ENCODE results near the gene LPIN1. TPM values are rescaled to one million over a fixed set of nuclear protein-coding genes. Genes with fewer than 3 reads are reported as not detected.
A peak's percentile ranks its signal among the peaks of the same experiment; 100 is the strongest.

Gene LPIN1
- total and polyA plus RNA-seq, 2 of the 13 experiments (the other 11 are each of a cell fraction or from before 2014, with no cell fraction given), result 9.7 to 19.4 TPM

GRCh38 chr2:11738589-11739436, 7.6 kb upstream of the LPIN1 start (continued):
- no peak for TF ChIP-seq USF2 (IDR thresholded peaks at IDR 0.05; ENCODE audit: low read depth, low read length)
- TF ChIP-seq USF2 (CRISPR knock-in tag; IDR thresholded peaks at IDR 0.05; ENCODE audit: borderline replicate concordance), result no peak
- no peak for TF ChIP-seq BRD4 (CRISPR knock-in tag; IDR thresholded peaks at IDR 0.05)
- TF ChIP-seq SRF (IDR thresholded peaks at IDR 0.05; ENCODE audit: low read depth, low read length), result no peak
- peak; percentile 19 for TF ChIP-seq ZEB1 (IDR thresholded peaks at IDR 0.05; ENCODE audit: insufficient replicate concordance, low read depth)
- no peak for TF ChIP-seq ZSCAN20 (CRISPR knock-in tag; IDR thresholded peaks at IDR 0.05; ENCODE audit: borderline replicate concordance)
- no peak for TF ChIP-seq ISL2 (CRISPR knock-in tag; IDR thresholded peaks at IDR 0.05)
- no peak for TF ChIP-seq SSRP1 (CRISPR knock-in tag; IDR thresholded peaks at IDR 0.05)
- TF ChIP-seq GMEB1 (CRISPR knock-in tag; IDR thresholded peaks at IDR 0.05; ENCODE audit: borderline replicate concordance), result no peak
- TF ChIP-seq ZNF562 (CRISPR knock-in tag; IDR thresholded peaks at IDR 0.05; ENCODE audit: borderline replicate concordance), result no peak
- TF ChIP-seq PCBP1 (IDR thresholded peaks at IDR 0.05; ENCODE audit: borderline replicate concordance, low read depth, low read length), result no peak
- no peak for TF ChIP-seq ESRRA (CRISPR knock-in tag; IDR thresholded peaks at IDR 0.05; ENCODE audit: low read depth)
- TF ChIP-seq ZNF331 (CRISPR knock-in tag; IDR thresholded peaks at IDR 0.05), result no peak
- TF ChIP-seq SNRNP70 (IDR thresholded peaks at IDR 0.05; ENCODE audit: low read depth, low read length), result no peak
- no peak for TF ChIP-seq ZNF879 (CRISPR knock-in tag; IDR thresholded peaks at IDR 0.05)
- TF ChIP-seq, protein P1, sequence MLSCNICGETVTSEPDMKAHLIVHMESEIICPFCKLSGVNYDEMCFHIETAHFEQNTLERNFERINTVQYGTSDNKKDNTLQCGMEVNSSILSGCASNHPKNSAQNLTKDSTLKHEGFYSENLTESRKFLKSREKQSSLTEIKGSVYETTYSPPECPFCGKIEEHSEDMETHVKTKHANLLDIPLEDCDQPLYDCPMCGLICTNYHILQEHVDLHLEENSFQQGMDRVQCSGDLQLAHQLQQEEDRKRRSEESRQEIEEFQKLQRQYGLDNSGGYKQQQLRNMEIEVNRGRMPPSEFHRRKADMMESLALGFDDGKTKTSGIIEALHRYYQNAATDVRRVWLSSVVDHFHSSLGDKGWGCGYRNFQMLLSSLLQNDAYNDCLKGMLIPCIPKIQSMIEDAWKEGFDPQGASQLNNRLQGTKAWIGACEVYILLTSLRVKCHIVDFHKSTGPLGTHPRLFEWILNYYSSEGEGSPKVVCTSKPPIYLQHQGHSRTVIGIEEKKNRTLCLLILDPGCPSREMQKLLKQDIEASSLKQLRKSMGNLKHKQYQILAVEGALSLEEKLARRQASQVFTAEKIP (CRISPR knock-in tag; IDR thresholded peaks at IDR 0.05; ENCODE audit: borderline replicate concordance), result no peak
- TF ChIP-seq ZNF841 (CRISPR knock-in tag; IDR thresholded peaks at IDR 0.05; ENCODE audit: borderline replicate concordance), result no peak
- TF ChIP-seq PRMT3 (CRISPR knock-in tag; IDR thresholded peaks at IDR 0.05; ENCODE audit: borderline replicate concordance, low read depth), result no peak
- TF ChIP-seq SNAPC5 (CRISPR knock-in tag; IDR thresholded peaks at IDR 0.05; ENCODE audit: borderline replicate concordance), result no peak
- no peak for TF ChIP-seq BATF2 (CRISPR knock-in tag; IDR thresholded peaks at IDR 0.05)
- TF ChIP-seq E2F5 (CRISPR knock-in tag; conservative IDR thresholded peaks at IDR 0.05), result no peak
